NCI-H187 (cell line): Measurements from ENCODE around the gene MTURN.
A peak's percentile ranks its signal among the peaks of the same experiment; 100 is the strongest.

ENCODE experiments used
- DNase-seq, 2 experiments: peaks; one replicate each; lab custom pipeline; 2025; lab: John Stamatoyannopoulos, UW

Gene MTURN

GRCh38 chr7:30162133-30162532 lies 27.3 kb downstream of the MTURN start:
- no peak for DNase-seq

DNA sequence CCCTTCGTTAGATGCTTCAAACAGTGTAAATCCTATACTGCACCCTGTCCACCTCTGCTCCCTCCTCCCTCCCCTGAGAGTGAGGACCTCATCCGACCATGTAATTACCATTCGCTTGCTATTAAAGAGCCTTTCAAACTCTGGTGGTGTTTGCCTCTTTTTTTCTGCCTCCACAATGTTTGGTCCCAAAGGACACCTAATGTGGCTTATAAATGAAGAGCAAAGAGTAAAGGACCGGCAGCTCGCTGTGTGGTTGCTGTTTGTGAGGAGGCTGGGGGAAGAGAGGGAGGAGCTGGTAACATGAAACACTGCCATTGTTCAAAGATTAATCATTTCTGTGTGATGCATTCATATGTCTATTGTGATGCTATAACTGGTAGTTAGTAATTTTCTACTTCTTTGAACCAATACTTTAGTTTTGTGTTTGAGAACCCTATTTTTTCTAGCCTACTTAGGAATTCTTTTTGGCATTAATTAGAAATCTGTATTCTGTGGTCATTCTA lies 27.9 kb downstream of the MTURN start:
- peak; percentile 68 to 86 for DNase-seq

DNA sequence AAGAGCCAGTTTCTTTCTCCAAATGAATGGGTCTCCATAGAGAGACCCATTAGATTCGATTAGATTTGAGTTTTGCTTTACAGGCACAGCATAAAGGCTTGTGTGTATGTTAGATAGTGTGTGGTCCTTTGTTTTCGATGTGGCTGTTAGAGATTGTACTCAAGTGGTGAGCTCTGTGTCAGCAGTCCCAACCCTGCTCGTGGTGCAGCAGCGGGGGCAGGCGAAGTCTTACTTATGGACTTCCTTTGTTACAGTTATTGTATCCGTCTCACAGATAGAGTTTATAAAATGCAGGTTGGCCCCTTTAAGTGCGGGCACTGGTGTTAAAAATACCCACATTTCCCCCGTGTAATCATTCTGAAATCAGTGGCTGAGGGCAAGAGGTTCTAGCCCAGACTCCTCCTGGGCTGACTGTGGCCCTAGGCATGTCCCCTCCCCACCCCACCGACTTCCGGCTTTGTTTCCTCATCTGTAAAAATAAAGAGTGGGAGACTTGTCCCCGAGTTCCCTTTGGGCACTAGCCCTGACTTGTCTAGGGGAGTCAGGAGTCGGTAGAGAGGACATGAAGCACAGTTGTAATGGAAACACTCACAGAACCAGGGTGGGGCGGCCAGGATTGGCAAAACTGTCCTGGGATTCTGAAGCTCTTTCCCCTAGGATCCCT lies 28.6 kb downstream of the MTURN start:
- DNase-seq = peak in 1 of 2 experiments; percentile 67

GRCh38 chr7:30164567-30164966 lies 29.8 kb downstream of the MTURN start:
- DNase-seq = no peak

DNA sequence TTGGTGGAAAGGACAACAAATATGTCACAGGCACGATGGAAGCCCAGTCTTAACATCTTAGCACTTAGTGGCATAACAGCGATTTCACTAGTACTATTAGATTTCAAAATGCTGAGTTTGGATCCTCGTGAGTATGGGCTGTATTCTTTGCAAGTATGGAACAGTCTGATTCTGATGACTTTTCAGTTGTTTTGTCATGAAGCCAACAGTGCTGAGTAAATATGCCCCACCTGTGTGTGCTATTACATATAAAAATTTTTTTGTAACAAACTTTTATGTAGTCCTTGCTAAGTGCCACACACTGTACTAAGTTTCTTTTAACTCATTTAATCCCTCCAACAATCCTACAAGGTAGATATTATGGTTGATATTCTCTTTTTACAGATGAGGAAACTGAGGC lies 30.8 kb downstream of the MTURN start:
- no peak for DNase-seq

DNA sequence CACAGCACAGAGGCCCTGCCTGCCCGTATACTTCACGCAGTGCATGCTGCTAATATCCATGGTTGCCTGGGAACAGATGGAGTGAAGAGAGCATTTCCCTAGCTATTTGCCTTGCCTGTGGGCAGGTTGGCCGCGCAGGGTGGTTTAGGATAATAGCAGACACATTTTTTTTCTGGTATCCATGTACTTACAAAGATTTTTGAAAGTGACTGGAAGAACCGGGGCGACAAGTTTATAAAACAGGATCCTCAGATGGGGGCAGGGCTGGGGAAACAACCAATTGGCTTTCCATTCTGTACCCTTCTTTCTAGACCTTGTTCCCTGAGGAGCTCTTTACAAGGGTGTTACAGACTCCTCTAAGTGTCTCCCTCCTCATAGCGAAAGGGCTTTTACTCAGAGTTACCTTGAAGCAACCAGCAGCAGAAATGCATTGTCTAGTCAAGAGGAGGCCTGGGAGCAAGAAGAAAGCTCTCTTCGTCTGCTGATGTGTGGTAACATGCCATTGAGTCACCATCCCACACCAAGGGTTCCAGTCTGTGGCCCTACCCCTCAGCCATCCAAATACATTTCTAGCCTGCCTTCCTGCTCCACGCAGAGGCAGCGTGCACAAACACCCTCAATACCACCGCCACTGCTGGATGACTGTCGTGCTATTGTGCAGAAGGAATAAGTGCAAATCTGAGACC lies 31.5 kb downstream of the MTURN start:
- DNase-seq = peak; percentile 23 to 29

DNA sequence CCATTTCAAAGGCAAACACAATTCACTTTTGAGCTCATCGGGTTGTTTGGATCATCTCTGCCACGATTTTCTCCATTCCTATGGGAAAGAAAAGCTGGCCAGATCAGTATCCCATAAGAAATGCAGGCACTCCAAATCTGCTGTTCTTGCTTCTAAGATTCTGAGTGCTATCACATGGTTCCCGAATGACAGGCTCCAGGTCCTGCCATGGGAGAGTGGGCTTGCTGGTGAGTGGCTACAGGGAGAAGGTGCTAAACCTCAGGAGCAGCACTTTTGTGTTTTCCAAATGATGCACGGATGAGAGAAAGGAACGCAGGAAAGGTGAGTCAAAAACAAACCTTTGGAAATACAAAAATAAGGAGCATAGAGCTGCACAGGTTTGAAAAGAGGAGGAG lies 32.1 kb downstream of the MTURN start:
- no peak for DNase-seq

GRCh38 chr7:30167901-30168300 lies 33.1 kb downstream of the MTURN start:
- DNase-seq = no peak

GRCh38 chr7:30168835-30169573 lies 34.2 kb downstream of the MTURN start:
- DNase-seq = no peak

DNA sequence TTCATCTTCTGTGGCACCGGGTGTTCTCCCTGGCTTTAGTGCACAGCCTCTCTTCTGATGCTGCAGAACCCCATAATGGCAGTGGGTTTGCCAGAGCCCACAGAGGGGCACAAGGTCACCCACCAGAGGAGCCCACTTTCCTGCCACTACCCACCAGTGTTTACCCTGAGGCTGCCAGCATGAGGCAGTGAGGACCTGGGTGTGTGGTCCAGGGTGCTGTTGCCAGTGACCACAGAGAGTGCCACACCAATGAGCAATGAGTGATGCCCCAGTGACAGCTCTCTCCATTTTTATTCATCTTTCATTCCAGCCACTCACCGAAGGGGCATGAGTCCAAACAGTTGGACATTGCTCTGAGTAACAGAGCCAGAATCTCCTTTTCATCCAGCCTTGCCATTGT lies 34.8 kb downstream of the MTURN start:
- DNase-seq = no peak

- DNase-seq = no peak
Observed at GRCh38 chr7:30170476-30171205, 35.9 kb downstream of the MTURN start.

- no peak for DNase-seq
Observed at GRCh38 chr7:30171766-30172447, 37.1 kb downstream of the MTURN start.

DNA sequence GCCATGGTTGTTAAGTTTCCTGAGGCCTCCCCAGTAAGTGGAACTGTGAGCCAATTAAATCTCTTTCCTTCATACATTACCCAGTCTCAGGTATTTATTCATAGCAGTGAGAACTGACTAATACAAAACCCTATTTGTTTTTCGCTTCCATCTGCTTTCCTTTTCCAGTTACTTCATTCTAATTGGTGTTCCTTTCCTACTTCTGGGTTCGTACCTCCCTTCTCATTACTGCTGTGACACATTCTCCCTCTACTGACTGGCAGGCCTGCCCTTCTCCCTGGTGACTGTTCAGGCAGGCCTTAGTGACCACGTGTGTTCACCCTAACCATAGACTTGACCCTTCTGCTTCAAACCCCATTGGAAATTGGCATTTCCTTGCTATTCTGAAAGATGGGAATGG lies 37.7 kb downstream of the MTURN start:
- DNase-seq = no peak

- DNase-seq = peak; percentile 31 to 54
Observed at GRCh38 chr7:30173058-30173897, 38.5 kb downstream of the MTURN start.

DNA sequence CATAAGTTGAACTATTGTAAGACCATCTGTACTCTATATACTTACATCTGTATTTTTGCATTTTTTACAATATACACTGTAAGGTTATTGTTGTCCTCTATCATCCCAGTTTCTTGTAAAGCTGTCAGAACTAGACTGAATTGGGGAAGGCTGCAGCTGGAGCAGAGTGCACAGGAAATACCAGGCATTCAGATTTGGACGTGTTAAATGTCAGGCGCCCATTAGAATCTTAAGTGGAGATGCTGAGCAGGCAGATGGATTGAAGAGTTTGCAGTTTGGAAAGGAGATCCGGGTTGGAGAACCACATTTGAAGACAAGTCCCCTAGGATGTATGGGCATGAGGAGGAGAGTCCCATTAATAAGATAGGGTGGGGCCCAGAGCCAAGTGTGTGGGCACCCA lies 40.4 kb downstream of the MTURN start:
- no peak for DNase-seq

DNA sequence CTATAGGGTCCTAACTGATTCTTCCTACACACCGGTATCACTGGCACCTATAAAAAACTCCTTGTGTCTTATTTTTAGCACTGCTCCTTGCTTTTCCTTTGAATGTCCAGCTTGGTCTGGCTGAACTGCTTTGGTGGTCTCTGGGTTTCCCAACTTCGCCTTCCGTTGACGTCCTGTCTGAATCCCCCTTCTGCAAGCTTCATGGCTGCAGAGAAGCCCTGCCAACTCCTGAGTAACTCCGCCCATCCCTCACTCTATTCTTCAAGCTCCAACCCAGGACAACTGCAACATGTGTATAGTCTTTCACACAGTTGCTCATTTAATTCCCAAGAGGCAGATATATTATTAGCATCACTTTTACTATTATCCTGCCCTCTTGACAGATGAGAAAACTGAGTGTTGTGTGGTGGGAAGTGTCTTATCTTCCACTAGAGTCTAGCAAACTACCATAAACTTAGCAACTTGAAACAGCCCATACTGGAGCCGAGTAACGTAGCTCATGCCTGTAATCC lies 40.9 kb downstream of the MTURN start:
- no peak for DNase-seq

GRCh38 chr7:30176463-30177109 lies 41.8 kb downstream of the MTURN start:
- no peak for DNase-seq

DNA sequence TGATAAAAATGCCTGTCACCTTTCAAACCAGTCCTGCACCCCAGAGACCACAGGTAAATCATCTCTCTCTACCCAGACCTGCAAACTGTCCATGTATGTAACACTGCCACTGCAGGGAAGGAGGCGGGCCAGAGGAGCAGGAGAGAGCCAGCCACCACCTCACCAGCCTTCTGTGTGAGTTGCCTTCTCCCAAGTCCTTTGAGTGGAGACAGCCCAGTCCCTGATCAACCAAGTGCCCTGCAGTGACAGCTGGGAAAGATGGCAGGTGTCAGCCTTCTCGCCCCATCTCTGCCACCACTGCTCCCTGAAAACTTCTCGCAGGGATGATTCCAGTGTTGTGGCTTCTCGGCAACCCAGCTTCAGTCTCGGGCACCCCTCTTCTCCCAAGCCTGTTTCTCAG lies 42.4 kb downstream of the MTURN start:
- DNase-seq = no peak

DNA sequence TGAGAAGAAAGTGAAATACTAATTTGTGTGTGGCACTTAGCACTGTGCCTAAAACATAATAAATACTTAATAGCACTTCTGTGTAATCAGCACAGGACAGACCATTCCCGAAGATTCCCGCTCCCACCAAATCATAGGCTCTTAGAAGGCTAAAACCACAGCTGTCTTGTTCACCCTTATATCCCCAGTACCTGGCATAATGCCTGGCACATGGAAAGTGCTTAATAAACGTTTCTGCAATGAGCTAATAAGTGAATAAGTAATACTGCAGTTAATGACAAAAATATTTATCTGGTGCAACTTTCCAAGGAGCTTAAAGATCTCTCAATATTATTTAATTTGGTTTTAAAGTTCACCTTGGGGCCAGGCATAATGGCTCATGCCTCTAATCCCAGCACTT lies 43.2 kb downstream of the MTURN start:
- DNase-seq = no peak
